Measurements from ENCODE around the gene WRNIP1. TPM values are rescaled to one million over a fixed set of nuclear protein-coding genes. Genes with fewer than 3 reads are reported as not detected.

The WRNIP1 gene
- total and polyA plus RNA-seq, 10 of the 15 experiments (the other 5 are each of a cell fraction or from before 2014, with no cell fraction given): 9.3 to 30.5 (median 24.3) TPM

DNA sequence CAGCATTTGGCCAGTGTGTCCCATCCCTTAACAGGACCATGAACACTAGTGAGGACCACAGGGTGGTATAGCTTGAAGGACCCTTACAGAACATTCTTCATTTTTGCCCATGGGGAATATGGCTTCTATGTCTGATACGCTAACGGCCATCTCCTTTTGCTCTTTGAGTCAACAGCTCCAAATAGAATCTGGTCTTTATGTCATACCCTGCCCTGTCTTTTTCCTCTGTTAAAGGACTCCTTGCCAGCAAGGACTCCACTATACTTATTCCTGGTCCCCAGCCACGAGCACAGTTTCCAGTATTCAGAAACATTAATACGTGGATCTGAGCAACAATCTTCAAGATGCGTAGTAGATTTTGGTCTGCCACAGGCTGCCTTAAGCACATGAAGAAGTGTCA lies 53.9 kb downstream of the WRNIP1 start:
- H3K9ac ChIP-seq (ENCODE audit: control insufficient read depth, insufficient read depth, low read length): no peak overlapping the region
- in situ Hi-C loops (cut with MboI) (no loop called here), intact Hi-C loops (cut with micrococcal nuclease; ENCODE audit: unreplicated experiment) (no loop called here)
- CTCF ChIA-PET: no interaction called here
- H3K9me3 ChIP-seq (replicated peaks; ENCODE audit: control insufficient read depth, insufficient read depth, low read length): peaks cover 6% of the 10 kb centered on the region
- H3K79me2 ChIP-seq (ENCODE audit: control insufficient read depth, insufficient read depth, low read length): no peaks in the 10 kb centered on the region
- no peak overlapping the region for H3K27ac ChIP-seq (ENCODE audit: control insufficient read depth, insufficient read depth)
- TF ChIP-seq JUND (IDR thresholded peaks at IDR 0.05; ENCODE audit: low read depth, low read length): no peak
- TF ChIP-seq MXI1 (IDR thresholded peaks at IDR 0.05; ENCODE audit: low read depth, low read length): no peak
- no peak for TF ChIP-seq CEBPB (IDR thresholded peaks at IDR 0.05; ENCODE audit: borderline replicate concordance in 1 of 2, low read depth in 2 of 2, low read length in 2 of 2)
- TF ChIP-seq SMAD1 (IDR thresholded peaks at IDR 0.05; ENCODE audit: low read depth, partially characterized antibody): no peak
- no peak for TF ChIP-seq HCFC1 (IDR thresholded peaks at IDR 0.05; ENCODE audit: low read length)
- no peak for TF ChIP-seq SREBF1 (IDR thresholded peaks at IDR 0.05; ENCODE audit: low read length)
- SMC1A ChIA-PET (ENCODE audit: uncharacterized antibody, unreplicated experiment): interaction anchor here (0.8 to 1.9 kb wide), 5 partner anchors 10 to 167 kb away, joined by 3 to 5 read pairs (median 3); no protein-coding TSS in a partner anchor
- BruUV-seq (replicated peaks): no TSS peak
- DNase-seq (ENCODE audit: low read depth, low spot score) (no peak), FAIRE-seq (no peak), ATAC-seq (no peak)
- WGBS (ENCODE audit: insufficient coverage, insufficient replicate concordance, low lambda C conversion rate, missing lambda C conversion rate): 43% methylated on average over 5 of the region's 5 CpGs
- no peak overlapping the region for H2AFZ ChIP-seq (ENCODE audit: control insufficient read depth, low read depth, low read length)
- H3K36me3 ChIP-seq (ENCODE audit: control insufficient read depth in 2 of 2, insufficient read depth in 2 of 2, low read length in 1 of 2): no peaks in the 10 kb centered on the region
- RAD21 ChIA-PET (ENCODE audit: unreplicated experiment): no interaction called here
- POLR2A ChIA-PET: no interaction called here
- H3K4me3 ChIP-seq: no peak overlapping the region
- no peaks in the 10 kb centered on the region for H3K4me1 ChIP-seq (ENCODE audit: control insufficient read depth, insufficient read depth, low read length)
- H3K4me2 ChIP-seq (ENCODE audit: control insufficient read depth, insufficient read depth): no peak overlapping the region
- no peaks in the 10 kb centered on the region for H4K20me1 ChIP-seq (ENCODE audit: control insufficient read depth, insufficient read depth)
- peaks cover 1 to 8% of the 10 kb centered on the region in 2 experiments; a peak in 2 of 4 replicates for H3K27me3 ChIP-seq (replicated peaks in 1 of 2; ENCODE audit: control insufficient read depth in 2 of 2, insufficient read depth in 2 of 2, low read length in 1 of 2)

DNA sequence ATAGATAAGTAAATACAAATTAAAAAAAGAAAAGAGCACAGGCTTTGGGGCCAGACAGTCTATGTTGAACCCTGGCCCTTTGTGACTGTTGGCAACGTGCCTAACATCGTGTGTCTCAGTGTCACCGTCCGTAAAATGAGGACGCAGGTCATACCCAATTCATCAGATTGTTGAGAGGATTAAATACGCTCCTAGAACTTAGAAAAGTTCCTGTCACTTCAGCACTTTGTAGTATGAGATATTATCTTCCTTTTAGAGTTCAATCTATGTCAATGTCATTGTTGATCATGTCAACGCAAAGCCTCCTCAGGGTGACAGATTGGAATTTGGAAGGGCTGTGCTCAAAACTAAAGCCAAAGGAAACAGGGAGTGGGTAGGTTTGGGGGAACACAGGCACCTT lies 54.8 kb downstream of the WRNIP1 start:
- Histone ChIP-seq H3K4me2 (ENCODE audit: control insufficient read depth, insufficient read depth) (no peak overlapping the region), H2AFZ (ENCODE audit: control insufficient read depth, low read depth, low read length) (no peak overlapping the region), H3K79me2 (ENCODE audit: control insufficient read depth, insufficient read depth, low read length) (no peaks in the 10 kb centered on the region), H4K20me1 (ENCODE audit: control insufficient read depth, insufficient read depth) (no peaks in the 10 kb centered on the region), H3K4me1 (ENCODE audit: control insufficient read depth, insufficient read depth, low read length) (no peaks in the 10 kb centered on the region), H3K9ac (ENCODE audit: control insufficient read depth, insufficient read depth, low read length) (no peak overlapping the region), H3K27me3 (replicated peaks in 1 of 2; ENCODE audit: control insufficient read depth in 2 of 2, insufficient read depth in 2 of 2, low read length in 1 of 2) (peaks cover 1 to 8% of the 10 kb centered on the region in 2 experiments; a peak in 2 of 4 replicates), H3K27ac (ENCODE audit: control insufficient read depth, insufficient read depth) (no peak overlapping the region), H3K36me3 (ENCODE audit: control insufficient read depth in 2 of 2, insufficient read depth in 2 of 2, low read length in 1 of 2) (no peaks in the 10 kb centered on the region), H3K4me3 (no peak overlapping the region), H3K9me3 (replicated peaks; ENCODE audit: control insufficient read depth, insufficient read depth, low read length) (peaks cover 6% of the 10 kb centered on the region)
- POLR2A ChIA-PET: no interaction called here
- intact Hi-C loops (cut with micrococcal nuclease; ENCODE audit: unreplicated experiment) (no loop called here), in situ Hi-C loops (cut with MboI) (no loop called here)
- RAD21 ChIA-PET (ENCODE audit: unreplicated experiment): no interaction called here
- no TSS peak for BruUV-seq (replicated peaks)
- FAIRE-seq (no peak), DNase-seq (ENCODE audit: low read depth, low spot score) (no peak), ATAC-seq (no peak)
- WGBS (ENCODE audit: insufficient coverage, insufficient replicate concordance, low lambda C conversion rate, missing lambda C conversion rate): 38% methylated on average over 7 of the region's 7 CpGs
- CTCF ChIA-PET: no interaction called here
- SMC1A ChIA-PET (ENCODE audit: uncharacterized antibody, unreplicated experiment): no interaction called here
- TF ChIP-seq ESRRA (IDR thresholded peaks at IDR 0.05; ENCODE audit: low read length) (no peak), RB1 (IDR thresholded peaks at IDR 0.05; ENCODE audit: borderline replicate concordance) (no peak), NR2C2 (IDR thresholded peaks at IDR 0.05; ENCODE audit: borderline replicate concordance, control insufficient read depth, insufficient read length, low read depth) (no peak), SMAD5 (IDR thresholded peaks at IDR 0.05; ENCODE audit: low read depth) (no peak), BACH1 (IDR thresholded peaks at IDR 0.05; ENCODE audit: borderline replicate concordance) (no peak), MTA2 (IDR thresholded peaks at IDR 0.05; ENCODE audit: low read depth) (no peak), HCFC1 (IDR thresholded peaks at IDR 0.05; ENCODE audit: low read length) (no peak), NFIC (IDR thresholded peaks at IDR 0.05; ENCODE audit: low read depth, low read length) (no peak), ZNF217 (IDR thresholded peaks at IDR 0.05) (no peak), SRF (IDR thresholded peaks at IDR 0.05; ENCODE audit: low read depth in 2 of 2, low read length in 2 of 2) (no peak), BCL11A (IDR thresholded peaks at IDR 0.05; ENCODE audit: low read depth, low read length) (no peak), CHD4 (IDR thresholded peaks at IDR 0.05) (no peak), NRF1 (conservative IDR thresholded peaks at IDR 0.05; ENCODE audit: low read depth, low read length) (no peak), PKNOX1 (IDR thresholded peaks at IDR 0.05) (no peak), ASH2L (IDR thresholded peaks at IDR 0.05; ENCODE audit: borderline replicate concordance, low read depth) (no peak), ZNF24 (IDR thresholded peaks at IDR 0.05) (no peak), WRNIP1 (IDR thresholded peaks at IDR 0.05; ENCODE audit: borderline replicate concordance, low read depth, low read length) (no peak)

Data from GM12878 (cell line).